H7 (cell line): ENCODE results near the gene SLC12A7. TPM values are rescaled to one million over a fixed set of nuclear protein-coding genes. Genes with fewer than 3 reads are reported as not detected.

Source experiments
- DNase-seq: peaks from one replicate; pipeline ENCODE4 v3.0.0; 2012
- H3K27me3 ChIP-seq: 2 replicates; pipeline ENCODE4 v1.6.0; 2011; ENCODE audit warnings: mild to moderate bottlenecking, low read length; ENCODE audit not compliant: control insufficient read depth, insufficient read depth
- H3K36me3 ChIP-seq: replicated peaks from 2 replicates; pipeline ENCODE4 v1.5.1; 2011; ENCODE audit warnings: low read length; ENCODE audit not compliant: control insufficient read depth, insufficient read depth
- H3K4me3 ChIP-seq: 2 replicates; pipeline ENCODE4 v1.5.1; 2011; ENCODE audit warnings: low read depth, mild to moderate bottlenecking, control low read depth, low read length, moderate library complexity; ENCODE audit not compliant: insufficient read depth
- total RNA-seq: library from RNA; depleted of rRNA; stranded (reverse); fragments of >200 nt; shearing (Covaris generic); gene quantifications from 2 replicates; pipeline ENCODE4 v1.2.3, GENCODE V29; 2014

SLC12A7 gene
- total RNA-seq, 1 experiment from 2014 or later: 19.8 TPM

DNA sequence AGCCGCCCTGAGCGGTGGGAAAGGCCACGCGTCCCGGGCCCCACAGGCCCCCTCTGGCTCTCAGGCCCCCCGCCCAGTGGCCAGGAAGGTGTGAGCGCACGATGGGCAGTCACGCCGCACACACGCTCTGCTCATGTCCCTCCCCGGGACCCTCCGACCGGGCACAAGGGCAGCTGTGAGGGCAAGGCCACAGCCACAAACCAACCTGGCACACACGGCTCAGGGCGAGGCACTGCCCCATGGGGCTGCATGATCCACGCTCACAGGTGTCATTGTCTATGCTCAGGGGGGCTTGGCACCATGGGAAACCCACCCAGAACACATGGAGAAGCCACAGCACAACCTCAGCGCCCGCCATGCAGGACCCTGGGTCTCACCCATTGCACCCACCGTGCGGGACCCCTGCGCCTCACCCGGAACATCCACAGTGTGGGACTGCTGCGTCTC lies 51.3 kb downstream of the SLC12A7 start:
- H3K4me3 ChIP-seq: no peak overlapping the region
- H3K36me3 ChIP-seq: peaks cover 3% of the 10 kb centered on the region; the same call in 1 of the 2 replicates
- no peaks in the 10 kb centered on the region for H3K27me3 ChIP-seq
- peak; percentile 49 for DNase-seq

DNA sequence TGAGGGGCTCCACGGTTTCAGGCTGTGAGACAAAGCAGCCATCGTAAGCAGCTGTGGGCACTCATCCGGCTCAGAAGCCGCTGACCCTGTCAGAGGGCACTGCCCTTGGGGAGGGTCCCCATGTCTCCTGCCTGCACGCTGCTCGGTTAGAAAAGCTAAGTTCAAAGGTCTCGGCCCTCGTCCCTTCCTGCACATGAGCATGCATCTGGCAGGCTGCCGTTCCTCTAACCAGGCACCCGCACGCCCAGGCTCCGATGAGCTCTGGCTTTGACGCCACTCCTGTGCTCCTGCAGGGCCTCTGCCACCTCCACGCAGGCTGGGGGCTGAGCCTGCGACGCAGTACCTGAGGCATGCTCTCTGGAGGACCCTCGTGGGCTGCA lies 52.0 kb downstream of the SLC12A7 start:
- DNase-seq: peak; percentile 62
- H3K4me3 ChIP-seq: no peak overlapping the region
- no peaks in the 10 kb centered on the region for H3K27me3 ChIP-seq
- peaks cover 3% of the 10 kb centered on the region; the same call in 1 of the 2 replicates for H3K36me3 ChIP-seq

DNA sequence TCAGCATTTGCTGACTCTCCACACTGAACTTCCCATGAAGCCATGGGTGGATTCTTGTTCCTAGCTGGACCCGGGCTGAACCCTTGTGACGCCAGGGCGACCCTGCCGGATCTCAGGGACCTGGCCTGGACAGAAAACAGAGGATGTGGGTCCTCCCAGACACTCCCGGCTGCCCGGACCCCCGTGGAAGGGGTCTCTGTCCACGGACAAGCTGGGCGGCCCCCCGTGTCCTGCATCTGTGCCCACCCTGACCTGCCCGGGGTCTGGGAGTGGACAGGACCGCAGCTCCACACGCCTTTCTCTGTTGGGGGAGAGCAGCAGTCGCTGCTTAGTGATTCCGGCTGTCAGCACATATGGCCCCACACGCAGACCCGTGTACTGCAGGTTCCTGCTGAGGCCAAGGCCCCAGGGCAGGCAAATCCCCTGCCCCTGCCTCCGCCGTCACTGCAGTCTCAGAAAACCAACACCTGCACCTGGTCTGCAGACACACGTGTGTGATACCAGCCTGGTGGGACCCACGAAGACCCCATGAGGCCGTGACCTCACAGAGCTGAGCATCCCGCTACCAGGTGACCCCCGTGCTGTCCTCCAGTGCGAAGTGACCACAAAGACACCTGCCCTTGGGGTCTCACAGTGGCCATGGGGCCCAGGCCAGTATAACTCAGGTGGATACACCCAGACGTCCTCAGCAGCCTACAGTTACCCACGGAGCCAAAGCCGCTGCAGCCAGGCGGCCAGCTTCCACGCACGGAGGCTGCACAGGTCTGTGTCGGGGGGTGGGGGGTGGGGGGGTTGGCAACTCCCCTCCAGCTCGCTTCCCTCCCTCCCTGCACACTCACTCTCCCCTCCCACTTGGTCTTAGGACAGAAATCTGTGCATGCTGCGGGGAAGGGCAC lies 52.6 kb downstream of the SLC12A7 start:
- no peak overlapping the region for H3K4me3 ChIP-seq
- DNase-seq: peak; percentile 59
- no peaks in the 10 kb centered on the region for H3K27me3 ChIP-seq
- H3K36me3 ChIP-seq: peaks cover 3% of the 10 kb centered on the region; the same call in 1 of the 2 replicates

DNA sequence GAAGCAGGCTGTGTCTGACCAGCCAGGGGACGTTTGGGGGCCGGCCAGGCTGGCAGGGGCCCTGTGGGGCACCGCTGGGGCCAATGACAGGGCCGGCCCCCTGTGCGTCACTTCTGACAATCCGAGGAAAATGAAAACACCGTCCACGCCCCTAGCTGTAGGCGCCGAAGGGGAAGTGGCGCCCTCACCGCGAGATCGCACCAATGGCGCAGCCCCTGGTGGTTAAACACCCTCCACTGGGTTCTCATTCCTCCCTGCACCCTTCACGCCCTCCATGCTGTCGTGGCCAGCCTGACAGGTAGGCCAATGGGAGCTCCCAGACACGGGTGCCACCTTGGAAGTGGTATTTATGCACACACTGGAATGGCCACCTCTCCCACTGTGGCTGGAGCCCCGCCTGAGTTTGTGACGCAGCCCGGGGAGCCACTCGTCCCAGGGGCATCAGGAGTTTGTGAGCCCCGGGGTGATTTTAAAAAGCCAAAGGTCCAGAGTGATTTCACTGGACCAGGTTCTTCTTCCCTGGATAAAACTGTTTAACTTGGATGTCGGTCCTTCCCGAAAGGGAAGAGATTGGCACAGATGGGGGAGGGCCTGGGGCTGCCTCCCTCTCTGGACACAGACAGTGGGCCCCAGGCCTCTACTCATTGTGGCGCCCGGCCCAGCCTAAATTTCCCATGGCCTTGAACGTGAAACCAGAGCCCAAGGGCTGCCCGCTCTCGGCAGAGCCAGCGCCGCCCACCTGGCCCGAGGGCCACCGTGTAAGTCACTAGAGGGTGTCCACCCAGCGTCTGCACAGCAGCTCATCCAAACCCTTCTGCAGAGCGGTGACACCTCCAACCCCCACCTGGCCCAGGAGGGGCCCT lies 53.5 kb downstream of the SLC12A7 start:
- Histone ChIP-seq H3K4me3 (no peak overlapping the region), H3K27me3 (no peaks in the 10 kb centered on the region), H3K36me3 (peaks cover 3% of the 10 kb centered on the region; the same call in 1 of the 2 replicates)
- no peak for DNase-seq

DNA sequence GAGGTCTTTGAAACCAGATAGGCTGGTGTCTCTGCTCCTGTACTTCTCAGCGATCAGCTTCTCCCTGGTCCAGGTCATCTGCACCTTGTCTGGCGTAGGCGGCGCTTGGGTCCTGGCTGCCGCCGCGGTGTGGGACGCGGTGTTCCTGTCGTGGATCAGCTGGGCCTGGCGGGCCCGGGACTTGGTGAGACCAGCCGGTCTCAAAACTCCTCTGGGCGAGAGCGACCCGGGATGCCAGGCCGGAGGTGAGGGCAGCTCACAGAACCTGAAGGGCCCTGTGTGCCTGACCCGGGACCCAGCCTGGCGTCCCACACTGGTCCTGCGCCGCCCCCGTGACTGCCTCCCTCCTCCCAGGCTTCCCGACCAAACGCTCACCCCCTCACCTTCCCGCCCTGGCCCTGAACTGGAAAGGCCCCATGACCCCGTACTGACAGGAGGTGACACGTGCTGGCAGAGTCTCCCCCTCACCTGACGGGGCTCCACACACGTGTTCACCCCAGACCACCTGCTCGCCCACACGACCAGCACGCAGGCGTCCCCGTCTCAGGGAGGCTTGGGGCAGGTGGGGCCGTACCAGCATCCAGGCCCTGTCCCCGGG lies 54.3 kb downstream of the SLC12A7 start:
- Histone ChIP-seq H3K36me3 (peaks cover 1% of the 10 kb centered on the region; the same call in 1 of the 2 replicates), H3K4me3 (no peak overlapping the region), H3K27me3 (no peaks in the 10 kb centered on the region)
- peak; percentile 72 for DNase-seq

DNA sequence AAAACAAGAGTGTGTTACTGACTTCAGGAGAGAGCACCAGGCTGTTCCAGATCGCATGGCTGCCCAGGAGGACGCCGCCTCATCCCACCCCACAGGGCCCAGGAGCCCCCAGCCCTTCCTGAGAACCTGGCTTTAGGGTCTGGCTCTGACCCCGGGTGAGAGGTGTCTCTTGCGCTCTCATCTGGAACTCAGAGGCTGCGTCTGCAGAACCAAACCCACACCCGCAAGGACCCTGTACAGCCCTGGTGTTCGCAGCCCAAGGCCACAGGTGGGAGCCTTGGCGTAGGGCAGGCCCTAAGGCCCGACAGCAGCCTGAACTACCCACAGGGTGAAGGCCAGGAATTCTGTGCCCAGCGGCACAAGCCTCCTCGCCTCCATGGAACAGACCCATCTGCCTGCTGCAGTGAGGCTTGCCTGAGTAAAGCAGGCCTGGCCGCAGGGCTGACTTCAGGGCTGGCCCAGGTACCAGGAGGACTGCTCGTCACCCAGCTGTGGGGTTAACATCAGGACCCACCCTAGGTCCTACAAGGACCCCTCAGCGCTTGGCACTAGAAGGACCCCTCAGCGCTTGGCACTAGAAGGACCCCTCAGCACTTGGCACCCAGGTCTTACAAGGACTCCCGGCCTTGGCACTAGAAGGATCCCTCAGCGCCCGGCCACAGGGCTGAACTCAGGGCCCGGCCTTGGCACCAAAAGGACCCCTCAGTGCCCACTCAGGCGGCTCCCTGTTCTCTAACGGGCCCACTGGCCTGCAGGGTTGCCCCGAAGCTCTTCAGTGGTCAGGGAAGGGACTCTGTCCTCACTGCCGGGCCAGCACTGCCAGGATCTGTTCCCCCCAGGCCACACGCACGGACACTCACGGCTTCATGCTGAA lies 55.0 kb downstream of the SLC12A7 start:
- peak; percentile 65 for DNase-seq
- Histone ChIP-seq H3K36me3 (peaks cover 1% of the 10 kb centered on the region), H3K27me3 (no peaks in the 10 kb centered on the region), H3K4me3 (no peak overlapping the region)

DNA sequence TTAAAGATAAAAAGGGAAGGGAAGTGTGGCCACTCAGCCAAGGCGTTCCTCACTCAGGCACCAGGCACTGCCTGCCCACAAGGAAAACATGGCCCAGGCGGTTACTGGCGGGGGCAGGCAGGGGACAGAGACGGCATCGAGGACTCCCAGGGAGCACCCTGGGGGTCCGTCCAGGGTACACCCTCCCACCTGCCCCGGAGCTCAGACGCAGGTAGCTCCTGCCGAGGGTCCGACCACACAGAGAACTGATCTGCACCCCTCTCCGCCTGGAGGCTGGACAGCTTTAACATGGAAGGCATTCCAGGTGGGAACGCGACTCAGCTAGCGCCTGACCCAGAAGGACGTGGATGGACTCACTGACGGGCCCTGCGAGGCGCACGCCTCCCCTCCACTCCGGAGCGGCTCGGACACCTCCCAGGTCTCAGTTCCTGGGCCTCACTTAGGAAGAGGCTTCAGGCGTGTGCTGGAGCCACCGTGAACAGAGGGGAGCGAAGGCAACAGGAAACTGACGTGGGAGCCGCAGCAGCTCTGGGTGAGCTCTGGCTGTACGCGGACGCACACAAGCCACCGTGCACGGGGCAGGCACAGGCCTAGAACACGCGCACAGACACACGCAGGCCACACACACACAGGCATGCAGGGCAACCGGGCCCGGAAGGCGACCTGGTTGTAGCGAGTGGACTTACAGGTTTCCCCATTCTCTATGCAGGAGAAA lies 55.8 kb downstream of the SLC12A7 start:
- Histone ChIP-seq H3K4me3 (no peak overlapping the region), H3K36me3 (peaks cover 1% of the 10 kb centered on the region), H3K27me3 (no peaks in the 10 kb centered on the region)
- peak; percentile 69 for DNase-seq

DNA sequence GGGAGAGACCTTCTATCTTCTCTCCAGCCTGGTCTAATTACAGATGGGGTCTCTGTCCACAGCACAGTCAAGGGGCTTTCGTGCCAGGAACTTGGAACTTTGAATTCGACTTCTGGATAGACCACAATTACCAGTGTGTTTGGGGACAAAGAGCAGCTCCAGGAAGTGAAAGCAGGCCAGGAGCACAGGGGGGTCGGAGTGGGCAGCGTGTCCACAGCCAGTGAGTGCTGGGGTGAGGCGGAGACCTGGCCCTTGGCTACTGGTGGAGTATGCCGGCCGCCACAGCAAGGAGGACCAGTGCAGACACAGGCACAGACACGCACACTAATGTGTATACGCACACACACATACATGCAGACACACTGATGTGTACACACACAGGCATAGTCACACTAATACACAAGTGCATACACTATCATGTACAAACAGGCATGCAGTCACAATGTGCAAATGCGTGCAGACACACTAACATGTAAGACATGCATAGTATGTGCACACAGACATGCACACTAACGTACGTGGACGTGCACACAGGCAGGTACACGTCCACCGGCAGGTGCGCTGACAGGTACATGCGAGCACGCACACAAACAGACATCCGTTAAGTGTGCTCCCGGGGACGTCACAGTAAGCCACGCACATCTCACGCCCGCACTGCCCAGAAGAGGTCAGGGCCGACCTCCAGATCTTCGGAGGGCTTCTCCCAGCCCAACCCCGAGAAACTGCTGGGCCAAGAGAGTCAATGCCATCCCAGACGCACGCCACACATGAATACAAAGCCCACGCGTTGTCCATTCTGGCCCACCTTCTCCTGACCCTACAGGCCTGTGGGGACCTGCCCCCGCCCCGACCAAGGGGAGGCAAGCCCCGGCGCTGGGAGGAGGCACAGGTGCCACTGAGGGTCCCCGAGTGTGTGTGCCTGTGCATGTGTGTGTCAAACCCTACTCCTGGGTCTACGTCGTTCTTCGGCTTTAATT lies 56.8 kb downstream of the SLC12A7 start:
- peak; percentile 64 for DNase-seq
- peaks cover 1% of the 10 kb centered on the region for H3K36me3 ChIP-seq
- H3K27me3 ChIP-seq: no peaks in the 10 kb centered on the region
- no peak overlapping the region for H3K4me3 ChIP-seq

DNA sequence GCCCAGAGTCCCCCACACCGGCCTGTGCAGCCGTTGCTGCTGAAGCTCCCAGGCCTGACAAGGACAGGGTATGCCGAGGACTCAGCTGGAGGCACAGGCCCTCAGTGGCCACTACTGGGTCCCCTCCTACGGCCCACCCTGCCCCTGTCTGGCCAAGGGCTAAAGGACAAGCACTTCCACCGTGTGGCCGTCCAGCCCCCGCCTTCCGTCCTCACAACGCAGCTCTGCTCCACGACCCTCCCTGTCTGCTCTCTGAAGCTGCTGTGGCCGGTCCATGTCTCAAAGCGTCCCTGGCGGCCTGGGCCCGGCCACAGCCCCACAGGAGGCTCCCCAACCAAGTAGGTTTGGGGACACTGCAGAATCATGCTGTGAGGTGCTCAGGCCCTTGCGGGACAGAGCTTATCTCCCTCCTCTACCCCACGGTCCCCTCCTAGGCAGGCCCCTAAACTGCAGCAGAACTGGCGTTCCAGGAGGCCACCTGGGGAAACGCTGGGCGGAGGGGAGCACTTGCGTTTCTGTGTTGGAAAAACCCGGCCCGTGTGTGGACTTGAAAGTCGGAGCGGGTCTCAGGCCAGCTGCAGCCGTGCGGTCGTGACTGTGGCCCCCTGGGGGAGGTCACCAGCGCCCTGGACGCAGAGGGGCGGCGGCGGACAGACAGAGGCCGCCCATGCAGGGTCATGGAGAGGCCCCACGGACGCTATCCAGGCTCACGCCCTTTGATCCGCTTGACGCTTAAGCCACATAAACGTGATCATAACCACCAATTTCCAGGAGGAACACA lies 57.7 kb downstream of the SLC12A7 start:
- peak; percentile 64 for DNase-seq

DNA sequence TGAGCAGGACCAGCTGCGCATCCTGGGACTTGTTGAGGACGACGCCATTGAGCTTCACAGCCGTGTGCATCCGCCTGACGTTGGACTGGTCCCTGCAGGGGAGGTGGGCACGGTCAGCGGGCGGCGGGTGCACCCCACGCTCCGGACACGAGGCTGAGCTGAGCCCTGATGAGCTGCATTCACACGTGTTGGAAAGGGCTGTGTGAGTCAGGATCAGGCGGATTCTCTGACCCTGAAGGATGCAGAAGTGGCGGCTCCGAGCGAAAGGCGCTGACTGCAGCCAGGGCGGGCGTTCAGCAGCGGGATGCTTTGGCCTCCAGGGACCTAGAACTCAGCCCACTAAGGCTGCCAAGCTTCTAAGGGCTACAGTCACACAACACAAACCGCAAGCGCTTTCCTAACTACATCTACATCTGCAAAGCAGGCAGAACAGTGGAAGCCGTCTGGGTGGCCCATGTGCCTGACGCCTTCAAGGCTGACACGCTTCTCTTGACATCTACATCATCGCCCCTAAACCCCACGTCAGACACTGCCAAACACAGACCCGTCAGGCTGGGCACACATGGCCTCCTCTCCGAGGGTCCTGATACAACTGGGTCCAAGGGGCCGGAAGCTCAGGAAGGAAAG lies 58.4 kb downstream of the SLC12A7 start:
- H3K36me3 ChIP-seq: no peaks in the 10 kb centered on the region; the same call in none of the 2 replicates
- DNase-seq: peak; percentile 43
- H3K27me3 ChIP-seq: no peaks in the 10 kb centered on the region
- no peak overlapping the region for H3K4me3 ChIP-seq

More for the DNA sequence above, 57.7 kb downstream of the SLC12A7 start:
- H3K36me3 ChIP-seq: no peaks in the 10 kb centered on the region; the same call in none of the 2 replicates
- no peak overlapping the region for H3K4me3 ChIP-seq
- H3K27me3 ChIP-seq: no peaks in the 10 kb centered on the region

DNA sequence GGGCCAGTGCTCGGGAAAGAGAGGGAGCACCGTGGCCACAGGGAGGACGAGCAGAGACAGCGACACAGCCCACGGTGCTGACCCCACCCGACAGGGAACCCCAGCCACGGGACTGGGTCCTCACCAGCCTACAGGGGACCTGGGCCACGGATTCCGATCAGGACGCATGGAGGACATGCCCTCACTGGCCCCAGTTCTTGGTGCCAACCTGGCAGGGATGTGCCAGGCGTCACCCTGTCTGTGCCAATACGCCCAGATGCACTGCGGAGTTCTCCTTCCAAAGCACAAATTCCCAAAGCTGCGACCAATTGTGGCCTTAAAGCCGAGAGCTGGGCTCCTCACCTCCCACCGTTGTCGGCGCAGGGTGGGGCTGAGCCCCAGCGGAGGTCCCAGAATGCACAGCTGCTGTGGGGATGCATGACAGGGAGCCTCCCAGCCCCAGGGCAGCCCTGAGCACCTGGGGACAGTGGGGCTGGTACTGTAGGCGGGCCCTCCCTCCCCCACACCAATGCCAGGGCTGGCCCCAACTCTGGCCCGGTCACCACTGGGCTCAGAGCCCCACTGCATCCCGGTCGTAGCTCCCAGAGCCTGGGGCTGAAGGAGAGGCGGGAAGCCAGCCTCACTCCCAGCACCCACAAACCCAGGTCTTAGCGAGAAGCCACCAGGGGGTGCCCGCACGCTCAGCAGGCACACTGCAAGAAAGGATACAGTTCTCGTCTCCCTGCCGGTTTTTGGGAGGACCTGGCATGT lies 59.0 kb downstream of the SLC12A7 start:
- Histone ChIP-seq H3K4me3 (no peak overlapping the region), H3K27me3 (no peaks in the 10 kb centered on the region), H3K36me3 (no peaks in the 10 kb centered on the region; the same call in none of the 2 replicates)
- DNase-seq: peak; percentile 56
